ENCODE measurements around the gene ERBB4. TPM values are rescaled to one million over a fixed set of nuclear protein-coding genes. Genes with fewer than 3 reads are reported as not detected.

Gene ERBB4
- total RNA-seq, 4 donors from 2014 or later = 0.26 to 13.3 (median 2.4) TPM

- Histone ChIP-seq H3K9me3 (no peaks in the 10 kb centered on the region), H3K27ac (no peak overlapping the region), H3K36me3 (no peaks in the 10 kb centered on the region), H3K4me3 (no peak overlapping the region), H3K27me3 (peaks cover 0 to 3% of the 10 kb centered on the region in 2 donors), H3K4me1 (no peaks in the 10 kb centered on the region)
- TF ChIP-seq, protein P1, sequence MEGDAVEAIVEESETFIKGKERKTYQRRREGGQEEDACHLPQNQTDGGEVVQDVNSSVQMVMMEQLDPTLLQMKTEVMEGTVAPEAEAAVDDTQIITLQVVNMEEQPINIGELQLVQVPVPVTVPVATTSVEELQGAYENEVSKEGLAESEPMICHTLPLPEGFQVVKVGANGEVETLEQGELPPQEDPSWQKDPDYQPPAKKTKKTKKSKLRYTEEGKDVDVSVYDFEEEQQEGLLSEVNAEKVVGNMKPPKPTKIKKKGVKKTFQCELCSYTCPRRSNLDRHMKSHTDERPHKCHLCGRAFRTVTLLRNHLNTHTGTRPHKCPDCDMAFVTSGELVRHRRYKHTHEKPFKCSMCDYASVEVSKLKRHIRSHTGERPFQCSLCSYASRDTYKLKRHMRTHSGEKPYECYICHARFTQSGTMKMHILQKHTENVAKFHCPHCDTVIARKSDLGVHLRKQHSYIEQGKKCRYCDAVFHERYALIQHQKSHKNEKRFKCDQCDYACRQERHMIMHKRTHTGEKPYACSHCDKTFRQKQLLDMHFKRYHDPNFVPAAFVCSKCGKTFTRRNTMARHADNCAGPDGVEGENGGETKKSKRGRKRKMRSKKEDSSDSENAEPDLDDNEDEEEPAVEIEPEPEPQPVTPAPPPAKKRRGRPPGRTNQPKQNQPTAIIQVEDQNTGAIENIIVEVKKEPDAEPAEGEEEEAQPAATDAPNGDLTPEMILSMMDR (IDR thresholded peaks at IDR 0.05) = no peak
- TF ChIP-seq POLR2A (IDR thresholded peaks at IDR 0.05) = no peak
- intact Hi-C loops (cut with DNase I; ENCODE audit: low total_unique reads) = no loop called here
- no peak for DNase-seq
Measured at GRCh38 chr2:212226114-212226513, 312.5 kb downstream of the ERBB4 start.

DNA sequence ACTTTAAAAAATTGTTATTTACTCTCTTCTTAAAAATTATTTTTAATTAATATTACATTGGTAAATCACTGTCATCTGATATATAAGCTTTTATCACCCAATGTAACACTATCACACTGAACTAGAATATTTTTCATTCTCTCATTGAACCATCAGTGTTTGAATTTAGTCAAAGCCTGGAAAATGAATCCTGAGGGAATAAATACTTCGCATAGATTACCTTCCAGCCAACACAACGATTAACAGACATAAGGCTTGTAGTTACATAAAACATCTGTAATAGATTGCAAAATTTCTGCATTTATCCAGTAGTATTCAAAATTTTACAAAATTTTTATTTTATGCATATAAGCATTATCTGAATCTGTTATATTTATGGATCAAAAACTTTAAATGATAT lies 314.9 kb downstream of the ERBB4 start:
- no peak for TF ChIP-seq POLR2A (IDR thresholded peaks at IDR 0.05)
- TF ChIP-seq, protein P1 (IDR thresholded peaks at IDR 0.05) = no peak
- Histone ChIP-seq H3K9me3 (no peaks in the 10 kb centered on the region), H3K4me3 (no peak overlapping the region), H3K4me1 (no peaks in the 10 kb centered on the region), H3K36me3 (no peaks in the 10 kb centered on the region), H3K27ac (no peak overlapping the region), H3K27me3 (peaks cover 0 to 3% of the 10 kb centered on the region in 2 donors)
- intact Hi-C loops (cut with DNase I; ENCODE audit: low total_unique reads) = no loop called here
- no peak for DNase-seq

- Histone ChIP-seq H3K27me3 (no peaks in the 10 kb centered on the region), H3K4me3 (no peak overlapping the region), H3K9me3 (no peaks in the 10 kb centered on the region), H3K4me1 (no peaks in the 10 kb centered on the region), H3K27ac (no peak overlapping the region), H3K36me3 (no peaks in the 10 kb centered on the region)
- intact Hi-C loops (cut with DNase I; ENCODE audit: low total_unique reads) = no loop called here
- no peak for TF ChIP-seq POLR2A (IDR thresholded peaks at IDR 0.05)
- TF ChIP-seq, protein P1 (IDR thresholded peaks at IDR 0.05) = no peak
- no peak for DNase-seq
Measured at GRCh38 chr2:212213191-212213590, 325.4 kb downstream of the ERBB4 start.

GRCh38 chr2:212208467-212208866 lies 330.1 kb downstream of the ERBB4 start:
- no peak overlapping the region for H3K4me3 ChIP-seq
- no peaks in the 10 kb centered on the region for H3K36me3 ChIP-seq
- H3K27ac ChIP-seq = no peak overlapping the region
- DNase-seq = no peak
- no peaks in the 10 kb centered on the region for H3K4me1 ChIP-seq
- no peaks in the 10 kb centered on the region for H3K9me3 ChIP-seq
- TF ChIP-seq POLR2A (IDR thresholded peaks at IDR 0.05) = no peak
- TF ChIP-seq, protein P1 (IDR thresholded peaks at IDR 0.05) = no peak
- no peaks in the 10 kb centered on the region for H3K27me3 ChIP-seq
- intact Hi-C loops (cut with DNase I; ENCODE audit: low total_unique reads) = no loop called here

DNA sequence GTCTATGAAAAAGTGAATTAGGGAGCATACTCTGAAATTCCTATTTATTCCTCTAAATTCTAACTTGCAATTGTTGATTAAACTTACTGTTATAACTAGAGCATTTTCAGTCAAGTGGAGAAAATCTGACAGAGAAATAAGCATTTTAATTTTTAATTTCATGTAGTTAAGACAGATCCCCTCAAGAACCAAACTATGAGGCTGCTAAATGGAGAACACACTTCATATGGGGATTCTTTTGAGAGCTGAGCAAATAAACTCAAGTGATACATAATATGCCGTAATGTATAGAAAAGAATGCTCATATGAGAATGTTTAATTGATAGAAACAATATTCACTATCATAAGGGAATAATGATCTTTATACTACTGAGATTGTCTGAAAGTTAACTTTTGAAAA lies 340.8 kb downstream of the ERBB4 start:
- no peak overlapping the region for H3K27ac ChIP-seq
- H3K4me1 ChIP-seq = no peaks in the 10 kb centered on the region
- no peaks in the 10 kb centered on the region for H3K27me3 ChIP-seq
- no peaks in the 10 kb centered on the region for H3K36me3 ChIP-seq
- TF ChIP-seq, protein P1 (IDR thresholded peaks at IDR 0.05) = no peak
- TF ChIP-seq POLR2A (IDR thresholded peaks at IDR 0.05) = no peak
- H3K9me3 ChIP-seq = no peaks in the 10 kb centered on the region
- intact Hi-C loops (cut with DNase I; ENCODE audit: low total_unique reads) = no loop called here
- H3K4me3 ChIP-seq = no peak overlapping the region
- no peak for DNase-seq

Measured in uterus (tissue), 4 donors.